Naive thymus-derived CD4-positive, alpha-beta T cell (primary cell): Measurements from ENCODE around the gene STON1. TPM values are rescaled to one million over a fixed set of nuclear protein-coding genes. Genes with fewer than 3 reads are reported as not detected.
A peak's percentile ranks its signal among the peaks of the same experiment; 100 is the strongest.

ENCODE experiments used
- ATAC-seq: fragments of 150-1000 bp; cut with Tn5 transposase; 2 replicates; pipeline ENCODE4 v1.10.0; 2021; ENCODE audit warnings: mild to moderate bottlenecking, moderate library complexity
- CTCF ChIA-PET: fragments of 350-600 bp; sonication (Branson Sonifier 250); formaldehyde crosslinking; loops from one replicate; lab custom pipeline; 2021; ENCODE audit warnings: antibody characterized with exemption; lab: Charles Lee
- POLR2A ChIA-PET: fragments of 350-600 bp; sonication (Branson Sonifier 250); formaldehyde crosslinking; loops from one replicate; lab custom pipeline; 2021; ENCODE audit warnings: antibody characterized with exemption, inconsistent platforms; lab: Charles Lee
- DNase-seq, 9 donors: peaks; one replicate each; pipeline versions ENCODE4 v3.0.0 to v3.0.0-alpha.2; 2020 to 2022; ENCODE audit warnings: mixed read lengths in 1 of 9
- H3K27ac ChIP-seq: one replicate; pipeline ENCODE4 v1.7.0; 2013; ENCODE audit warnings: mild to moderate bottlenecking, low read depth, low read length, moderate library complexity
- H3K27me3 ChIP-seq, 2 donors: one replicate each; pipeline ENCODE4 v1.7.0; 2013; ENCODE audit warnings: low read length in 2 of 2, mild to moderate bottlenecking in 2 of 2, moderate library complexity in 2 of 2; ENCODE audit not compliant: control insufficient read depth in 2 of 2, insufficient read depth in 2 of 2
- H3K36me3 ChIP-seq, 3 experiments: 1 replicate in 2 of 3; 2 replicates in 1 of 3; pipeline ENCODE4 v1.7.0; 2013; ENCODE audit warnings: low read length in 3 of 3, mild to moderate bottlenecking in 3 of 3, moderate library complexity in 1 of 3; ENCODE audit not compliant: insufficient read depth in 3 of 3, control insufficient read depth in 2 of 3
- H3K4me1 ChIP-seq, 2 donors: one replicate each; pipeline ENCODE4 v1.7.0; 2013; ENCODE audit warnings: low read length in 2 of 2, mild to moderate bottlenecking in 2 of 2, moderate library complexity in 1 of 2; ENCODE audit not compliant: control insufficient read depth in 2 of 2, insufficient read depth in 2 of 2
- H3K4me3 ChIP-seq: 2 replicates; pipeline ENCODE4 v1.7.0; 2013; ENCODE audit warnings: mild to moderate bottlenecking, low read length
- H3K9me3 ChIP-seq, 3 experiments: 1 replicate in 2 of 3; 2 replicates in 1 of 3; pipeline ENCODE4 v1.7.0; 2013; ENCODE audit warnings: low read length in 3 of 3; ENCODE audit not compliant: control insufficient read depth in 2 of 3
- H3K27ac Mint-ChIP-seq, 9 donors: one replicate each; pipeline ENCODE4 v1.8.0; 2020 to 2022; ENCODE audit warnings: mixed read lengths in 9 of 9, mild to moderate bottlenecking in 8 of 9, moderate library complexity in 5 of 9, inconsistent platforms in 2 of 9
- H3K27me3 Mint-ChIP-seq, 5 donors: one replicate each; pipeline ENCODE4 v1.8.0; 2021 to 2022; ENCODE audit warnings: mixed read lengths in 5 of 5, mild to moderate bottlenecking in 1 of 5
- H3K36me3 Mint-ChIP-seq, 5 donors: one replicate each; pipeline ENCODE4 v1.8.0; 2020 to 2022; ENCODE audit warnings: mixed read lengths in 5 of 5, mild to moderate bottlenecking in 3 of 5, inconsistent platforms in 1 of 5
- H3K4me1 Mint-ChIP-seq, 7 donors: one replicate each; pipeline ENCODE4 v1.8.0; 2020 to 2022; ENCODE audit warnings: mixed read lengths in 7 of 7, mild to moderate bottlenecking in 3 of 7, inconsistent platforms in 1 of 7
- H3K4me3 Mint-ChIP-seq, 10 donors: one replicate each; pipeline ENCODE4 v1.8.0; 2020 to 2022; ENCODE audit warnings: mild to moderate bottlenecking in 10 of 10, mixed read lengths in 10 of 10, moderate library complexity in 6 of 10, inconsistent platforms in 2 of 10
- H3K9me3 Mint-ChIP-seq, 11 donors: one replicate each; pipeline ENCODE4 v1.8.0; 2020 to 2022; ENCODE audit warnings: mixed read lengths in 11 of 11, mild to moderate bottlenecking in 4 of 11, inconsistent platforms in 1 of 11, moderate library complexity in 1 of 11
- intact Hi-C, 2 donors: fragments of 100-400 bp; cut with micrococcal nuclease; formaldehyde crosslinking; loops; one replicate each; pipeline ENCODE4 v1.15.1; 2023
- polyA plus RNA-seq, 2 donors: library from polyadenylated mRNA; unstranded; fragments of 300-500 nt; fragmentation: Illumina TruSeq; gene quantifications; one replicate each; pipeline ENCODE4 v1.2.3, GENCODE V29; 2021
- total RNA-seq, 6 experiments: library from RNA in 5 of 6; stranded (reverse) in 5 of 6; gene quantifications; 1 replicate in 5 of 6; 2 replicates in 1 of 6; pipeline ENCODE4 v1.2.3 and lab custom pipeline; 2021 to 2026

STON1 gene
- total and polyA plus RNA-seq, 7 experiments from 2014 or later: 0.39 to 3.7 (median 1.9) TPM

- no peak overlapping the region for H3K27ac Mint-ChIP-seq
- no peak for ATAC-seq
Observed at GRCh38 chr2:48488545-48488944, 41.4 kb upstream of the STON1 start.

DNA sequence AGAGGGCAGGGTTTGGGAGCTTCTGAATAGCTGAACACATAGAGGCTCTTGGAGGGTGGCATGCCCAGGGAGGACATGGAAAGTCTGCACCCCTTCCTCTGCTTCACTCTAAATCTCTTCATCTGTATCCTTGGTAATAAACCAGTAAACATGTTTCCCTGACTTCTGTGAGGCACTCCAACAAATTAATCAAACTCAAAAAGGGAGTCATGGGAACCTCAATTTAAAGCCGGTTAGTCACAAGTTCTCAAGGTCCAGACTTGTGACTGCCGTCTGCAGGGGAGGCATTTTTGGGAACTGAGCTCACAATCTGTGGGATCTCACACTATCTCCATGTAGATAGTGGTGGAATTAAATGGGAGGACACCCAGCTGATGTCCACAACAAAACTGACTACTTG lies 33.1 kb upstream of the STON1 start:
- Mint-ChIP-seq H3K4me3 (no peak overlapping the region), H3K9me3 (no peaks in the 10 kb centered on the region), H3K4me1 (peaks cover 0 to 3% (median 0%) of the 10 kb centered on the region in 7 donors), H3K27ac (no peak overlapping the region), H3K27me3 (no peaks in the 10 kb centered on the region), H3K36me3 (peaks cover 11 to 62% (median 47%) of the 10 kb centered on the region in 5 donors)
- Histone ChIP-seq H3K36me3 (peaks cover 13 to 60% (median 16%) of the 10 kb centered on the region in 3 experiments), H3K27me3 (no peaks in the 10 kb centered on the region), H3K27ac (no peak overlapping the region), H3K4me1 (no peaks in the 10 kb centered on the region), H3K9me3 (no peaks in the 10 kb centered on the region), H3K4me3 (no peak overlapping the region)
- DNase-seq (no peak), ATAC-seq (no peak)
- ChIA-PET CTCF (no interaction called here), POLR2A (no interaction called here)
- intact Hi-C loops: no loop called here

More at GRCh38 chr2:48488545-48488944, 41.4 kb upstream of the STON1 start:
- Mint-ChIP-seq H3K9me3 (no peaks in the 10 kb centered on the region), H3K4me3 (no peak overlapping the region), H3K27me3 (no peaks in the 10 kb centered on the region), H3K36me3 (peaks cover 4 to 47% (median 23%) of the 10 kb centered on the region in 5 donors), H3K4me1 (peaks cover 0 to 3% (median 0%) of the 10 kb centered on the region in 7 donors)
- no peaks in the 10 kb centered on the region for H3K9me3 ChIP-seq
- no peak for DNase-seq
- CTCF ChIA-PET: no interaction called here
- no peak overlapping the region for H3K4me3 ChIP-seq
- H3K27ac ChIP-seq: no peak overlapping the region
- no peaks in the 10 kb centered on the region for H3K4me1 ChIP-seq
- H3K27me3 ChIP-seq: no peaks in the 10 kb centered on the region
- POLR2A ChIA-PET: interaction anchor here (0.7 kb wide), 1 partner anchor 72 kb away, joined by 3 read pairs; no protein-coding TSS in a partner anchor
- intact Hi-C loops: no loop called here
- H3K36me3 ChIP-seq: peaks cover 0 to 53% (median 10%) of the 10 kb centered on the region in 3 experiments

- Mint-ChIP-seq H3K27ac (peak overlapping the region in 2 of 9 donors; percentile 5 to 28), H3K9me3 (no peaks in the 10 kb centered on the region), H3K36me3 (peaks cover 7 to 62% (median 38%) of the 10 kb centered on the region in 5 donors), H3K4me1 (peaks cover 0 to 19% (median 16%) of the 10 kb centered on the region in 7 donors), H3K27me3 (no peaks in the 10 kb centered on the region), H3K4me3 (no peak overlapping the region)
- Histone ChIP-seq H3K36me3 (peaks cover 0 to 47% (median 12%) of the 10 kb centered on the region in 3 experiments), H3K9me3 (no peaks in the 10 kb centered on the region), H3K27ac (no peak overlapping the region), H3K27me3 (no peaks in the 10 kb centered on the region), H3K4me1 (peaks cover 0 to 9% of the 10 kb centered on the region in 2 donors), H3K4me3 (no peak overlapping the region)
- intact Hi-C loops: no loop called here
- ChIA-PET POLR2A (no interaction called here), CTCF (interaction anchor here (0.5 kb wide), 1 partner anchor 647 kb away, joined by 3 read pairs; no protein-coding TSS in a partner anchor)
- no peak for ATAC-seq
- no peak for DNase-seq
Observed at GRCh38 chr2:48504647-48505327, 25.2 kb upstream of the STON1 start.

DNA sequence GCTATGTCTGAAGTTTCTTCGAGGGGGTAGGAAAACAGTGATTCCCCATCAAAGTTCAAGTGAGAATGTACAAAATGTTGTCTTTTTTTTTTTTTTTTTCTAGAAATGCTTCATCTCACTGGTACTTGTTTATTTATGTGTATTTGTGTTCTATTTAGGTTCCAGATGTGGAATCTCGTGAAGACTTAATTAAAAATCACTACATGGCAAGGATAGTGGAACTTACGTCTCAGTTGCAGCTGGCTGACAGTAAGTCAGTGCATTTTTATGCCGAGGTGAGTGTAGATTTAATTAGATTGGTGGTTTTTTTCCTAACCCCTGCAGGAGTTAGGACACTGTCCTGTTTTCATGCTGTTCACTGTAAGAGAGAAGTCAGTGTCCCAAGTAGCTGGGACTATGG lies 22.8 kb upstream of the STON1 start:
- Histone ChIP-seq H3K4me1 (peaks cover 0 to 9% of the 10 kb centered on the region in 2 donors), H3K9me3 (no peaks in the 10 kb centered on the region), H3K4me3 (no peak overlapping the region), H3K27me3 (no peaks in the 10 kb centered on the region), H3K27ac (no peak overlapping the region), H3K36me3 (peaks cover 0 to 55% (median 12%) of the 10 kb centered on the region in 3 experiments)
- ChIA-PET POLR2A (no interaction called here), CTCF (no interaction called here)
- peaks cover 5 to 62% (median 34%) of the 10 kb centered on the region in 5 donors for H3K36me3 Mint-ChIP-seq
- intact Hi-C loops: no loop called here
- ATAC-seq (no peak), DNase-seq (no peak)
- H3K4me3 Mint-ChIP-seq: no peak overlapping the region
- H3K27ac Mint-ChIP-seq: no peak overlapping the region
- H3K27me3 Mint-ChIP-seq: no peaks in the 10 kb centered on the region
- H3K4me1 Mint-ChIP-seq: peaks cover 5 to 27% (median 25%) of the 10 kb centered on the region in 7 donors
- H3K9me3 Mint-ChIP-seq: no peaks in the 10 kb centered on the region

GRCh38 chr2:48508461-48509124 lies 21.4 kb upstream of the STON1 start:
- no peak for DNase-seq
- intact Hi-C loops: no loop called here
- CTCF ChIA-PET: no interaction called here
- no peak for ATAC-seq
- POLR2A ChIA-PET: no interaction called here
- H3K27ac Mint-ChIP-seq: peak overlapping the region; percentile 6 to 86 (median 67)
- H3K4me3 ChIP-seq: no peak overlapping the region
- H3K36me3 Mint-ChIP-seq: peaks cover 5 to 69% (median 41%) of the 10 kb centered on the region in 5 donors
- no peaks in the 10 kb centered on the region for H3K9me3 Mint-ChIP-seq
- H3K9me3 ChIP-seq: no peaks in the 10 kb centered on the region
- H3K27me3 Mint-ChIP-seq: no peaks in the 10 kb centered on the region
- H3K36me3 ChIP-seq: peaks cover 4 to 66% (median 12%) of the 10 kb centered on the region in 3 experiments
- H3K4me1 ChIP-seq: peaks cover 0 to 9% of the 10 kb centered on the region in 2 donors
- peak overlapping the region in 4 of 10 donors; percentile 7 to 45 (median 20) for H3K4me3 Mint-ChIP-seq
- peak overlapping the region; percentile 38 for H3K27ac ChIP-seq
- H3K27me3 ChIP-seq: no peaks in the 10 kb centered on the region
- peaks cover 5 to 27% (median 25%) of the 10 kb centered on the region in 7 donors for H3K4me1 Mint-ChIP-seq

DNA sequence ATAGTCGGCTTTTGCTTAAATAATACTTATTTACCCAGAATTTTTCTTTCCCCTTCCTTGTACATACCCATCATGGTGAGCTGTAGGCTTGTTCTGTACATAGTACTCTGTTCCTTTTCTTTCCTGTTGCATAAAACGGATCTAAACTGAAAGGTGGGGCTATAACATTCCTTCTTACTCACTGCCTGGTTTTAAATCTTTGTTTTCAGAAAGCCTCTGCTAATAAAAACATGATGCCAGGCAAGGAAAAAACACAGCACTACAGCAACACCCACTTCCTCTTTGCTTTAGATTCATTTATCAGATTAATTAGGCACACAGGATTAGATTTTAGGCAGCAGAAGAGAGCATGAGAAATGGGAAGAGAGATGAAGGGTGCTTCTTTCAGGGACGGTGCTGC lies 19.6 kb upstream of the STON1 start:
- no peak overlapping the region for H3K4me3 Mint-ChIP-seq
- H3K4me1 Mint-ChIP-seq: peaks cover 5 to 27% (median 25%) of the 10 kb centered on the region in 7 donors
- H3K9me3 Mint-ChIP-seq: no peaks in the 10 kb centered on the region
- peaks cover 7 to 68% (median 14%) of the 10 kb centered on the region in 3 experiments for H3K36me3 ChIP-seq
- H3K27me3 Mint-ChIP-seq: no peaks in the 10 kb centered on the region
- ChIA-PET CTCF (no interaction called here), POLR2A (no interaction called here)
- intact Hi-C loops: no loop called here
- H3K9me3 ChIP-seq: no peaks in the 10 kb centered on the region
- H3K4me1 ChIP-seq: peaks cover 0 to 9% of the 10 kb centered on the region in 2 donors
- H3K27ac Mint-ChIP-seq: peak overlapping the region in 5 of 9 donors; percentile 14 to 78 (median 21)
- H3K27me3 ChIP-seq: no peaks in the 10 kb centered on the region
- H3K4me3 ChIP-seq: no peak overlapping the region
- H3K27ac ChIP-seq: no peak overlapping the region
- no peak for ATAC-seq
- peaks cover 5 to 65% (median 40%) of the 10 kb centered on the region in 5 donors for H3K36me3 Mint-ChIP-seq
- DNase-seq: no peak
